IMR-90 (cell line): Measurements from ENCODE around the gene APLF. TPM values are rescaled to one million over a fixed set of nuclear protein-coding genes. Genes with fewer than 3 reads are reported as not detected.

ENCODE experiments used
- ATAC-seq: fragments of 200-7000 bp; cut with Tn5 transposase; 2 replicates; pipeline ENCODE4 v1.9.1; 2020; ENCODE audit warnings: low read depth, mild to moderate bottlenecking, moderate library complexity
- BruUV-seq: library from RNA; stranded (reverse); fragments of 400-500 nt; replicated peaks from 2 replicates; lab custom pipeline; 2021; lab: Mats Ljungman, UMichigan
- CTCF ChIA-PET: fragments of 300-600 bp; formaldehyde crosslinking; extraction: SDS; loops from one replicate; lab custom pipeline; 2021; ENCODE audit warnings: antibody characterized with exemption; lab: Yijun Ruan, JAX
- POLR2A ChIA-PET: fragments of 300-600 bp; sonication (Branson Sonifier 250); formaldehyde crosslinking; loops from one replicate; lab custom pipeline; 2022; ENCODE audit warnings: antibody characterized with exemption; ENCODE audit not compliant: unreplicated experiment; lab: Charles Lee
- DNase-seq: peaks from one replicate; pipeline ENCODE4 v3.0.0; 2013
- H2AFZ ChIP-seq: replicated peaks from 2 replicates; pipeline ENCODE3; 2013; ENCODE audit warnings: low read length, mild to moderate bottlenecking; ENCODE audit not compliant: poor library complexity
- H2AK5ac ChIP-seq: 2 replicates; pipeline ENCODE4 v1.6.1; 2013; ENCODE audit warnings: low read depth, low read length, inconsistent platforms
- H2AK9ac ChIP-seq: replicated peaks from 2 replicates; pipeline ENCODE3; 2013; ENCODE audit warnings: mild to moderate bottlenecking, low read depth, low read length, moderate library complexity; ENCODE audit not compliant: poor library complexity
- H2BK120ac ChIP-seq: 2 replicates; pipeline ENCODE4 v1.6.1; 2013; ENCODE audit warnings: low read depth, low read length, inconsistent platforms
- H2BK15ac ChIP-seq: 3 replicates; pipeline ENCODE4 v1.6.1; 2013; ENCODE audit warnings: low read depth, low read length, inconsistent platforms
- H2BK20ac ChIP-seq: 2 replicates; pipeline ENCODE4 v1.6.1; 2013; ENCODE audit warnings: low read depth, mild to moderate bottlenecking, inconsistent platforms, low read length, moderate library complexity
- H2BK5ac ChIP-seq: 2 replicates; pipeline ENCODE4 v1.6.1; 2013; ENCODE audit warnings: mild to moderate bottlenecking, low read depth, low read length, inconsistent platforms; ENCODE audit not compliant: poor library complexity, severe bottlenecking
- H3K14ac ChIP-seq: replicated peaks from 2 replicates; pipeline ENCODE4 v1.6.1; 2013; ENCODE audit warnings: low read depth, low read length, inconsistent platforms
- H3K18ac ChIP-seq: 2 replicates; pipeline ENCODE4 v1.6.1; 2013; ENCODE audit warnings: low read depth, low read length, control low read depth
- H3K23ac ChIP-seq: 2 replicates; pipeline ENCODE4 v1.6.1; 2013; ENCODE audit warnings: low read depth, low read length, inconsistent platforms
- H3K27ac ChIP-seq: 2 replicates; pipeline ENCODE4 v1.5.1; 2013; ENCODE audit warnings: mild to moderate bottlenecking, control low read depth, low read length; ENCODE audit not compliant: insufficient read depth
- H3K27me3 ChIP-seq: 2 replicates; pipeline ENCODE4 v1.6.1; 2013; ENCODE audit warnings: low read length; ENCODE audit not compliant: control insufficient read depth, insufficient read depth
- H3K36me3 ChIP-seq: 2 replicates; pipeline ENCODE4 v1.6.1; 2013; ENCODE audit warnings: low read length, mixed read lengths; ENCODE audit not compliant: control insufficient read depth, insufficient read depth
- H3K4ac ChIP-seq: 2 replicates; pipeline ENCODE4 v1.6.1; 2013; ENCODE audit warnings: low read depth, low read length, inconsistent platforms
- H3K4me1 ChIP-seq: 2 replicates; pipeline ENCODE4 v1.6.1; 2013; ENCODE audit warnings: low read length, mixed read lengths; ENCODE audit not compliant: control insufficient read depth, insufficient read depth
- H3K4me2 ChIP-seq: 2 replicates; pipeline ENCODE4 v1.6.1; 2013; ENCODE audit warnings: low read depth, mild to moderate bottlenecking, control low read depth, low read length, moderate library complexity
- H3K4me3 ChIP-seq: 2 replicates; pipeline ENCODE4 v1.5.1; 2013; ENCODE audit warnings: low read depth, mild to moderate bottlenecking, control low read depth, low read length, moderate library complexity; ENCODE audit not compliant: insufficient read depth
- H3K56ac ChIP-seq: 2 replicates; pipeline ENCODE4 v1.6.1; 2013; ENCODE audit warnings: low read length, inconsistent platforms; ENCODE audit not compliant: insufficient read depth; ENCODE audit errors: extremely low read depth
- H3K79me1 ChIP-seq, 2 experiments: 2 replicates each; pipeline ENCODE4 v1.6.1; 2013; ENCODE audit warnings: low read length in 2 of 2, inconsistent platforms in 1 of 2, low read depth in 1 of 2
- H3K9ac ChIP-seq: 2 replicates; pipeline ENCODE4 v1.6.1; 2013; ENCODE audit warnings: low read depth, low read length, control low read depth
- H3K9me1 ChIP-seq: 2 replicates; pipeline ENCODE4 v1.6.1; 2013; ENCODE audit warnings: low read length, inconsistent platforms; ENCODE audit not compliant: insufficient read depth
- H3K9me3 ChIP-seq: 2 replicates; pipeline ENCODE4 v1.6.1; 2013; ENCODE audit warnings: low read length; ENCODE audit not compliant: control insufficient read depth, insufficient read depth
- H4K20me1 ChIP-seq: 2 replicates; pipeline ENCODE4 v1.6.1; 2013; ENCODE audit warnings: low read length, inconsistent platforms; ENCODE audit not compliant: insufficient read depth
- H4K5ac ChIP-seq: 2 replicates; pipeline ENCODE4 v1.6.1; 2013; ENCODE audit warnings: mild to moderate bottlenecking, low read depth, low read length, control low read depth
- H4K8ac ChIP-seq, 2 experiments: 2 replicates each; pipeline ENCODE4 v1.6.1; 2013; ENCODE audit warnings: low read depth in 2 of 2, low read length in 2 of 2, control low read depth in 1 of 2, inconsistent platforms in 1 of 2
- H4K91ac ChIP-seq: 2 replicates; pipeline ENCODE4 v1.6.1; 2013; ENCODE audit warnings: low read depth, low read length, inconsistent platforms; ENCODE audit not compliant: insufficient read depth
- BHLHE40 ChIP-seq: fragments of 150-350 bp; IDR thresholded peaks from 2 replicates; pipeline ENCODE4 v1.6.1; 2016; ENCODE audit warnings: mild to moderate bottlenecking, low read depth, low read length
- CEBPB ChIP-seq: IDR thresholded peaks from 2 replicates; pipeline ENCODE4 v1.6.1; 2012; ENCODE audit warnings: low read depth, low read length, improper control_type of control experiment
- CHD1 ChIP-seq: IDR thresholded peaks from 2 replicates; pipeline ENCODE4 v1.6.1; 2012; ENCODE audit warnings: low read depth, low read length, improper control_type of control experiment
- FOS ChIP-seq: fragments of 150-350 bp; IDR thresholded peaks from 2 replicates; pipeline ENCODE4 v1.6.1; 2016; ENCODE audit warnings: low read depth, low read length
- MXI1 ChIP-seq: IDR thresholded peaks from 2 replicates; pipeline ENCODE4 v1.6.1; 2012; ENCODE audit warnings: low read depth, mild to moderate bottlenecking, low read length, moderate library complexity, borderline replicate concordance
- NFE2L2 ChIP-seq: fragments of 150-350 bp; IDR thresholded peaks from 2 replicates; pipeline ENCODE4 v1.6.1; 2016; ENCODE audit warnings: low read depth, mild to moderate bottlenecking, low read length
- POLR2A ChIP-seq: IDR thresholded peaks from 2 replicates; pipeline ENCODE4 v1.6.1; 2012; ENCODE audit warnings: mild to moderate bottlenecking, low read depth, low read length
- RAD21 ChIP-seq: IDR thresholded peaks from 2 replicates; pipeline ENCODE4 v1.6.1; 2012; ENCODE audit warnings: low read length, improper control_type of control experiment
- RCOR1 ChIP-seq: IDR thresholded peaks from 2 replicates; pipeline ENCODE4 v1.6.1; 2012; ENCODE audit warnings: mild to moderate bottlenecking, low read length, improper control_type of control experiment; ENCODE audit not compliant: insufficient replicate concordance
- RFX5 ChIP-seq: IDR thresholded peaks from 2 replicates; pipeline ENCODE4 v1.8.0; 2012; ENCODE audit warnings: low read depth, mild to moderate bottlenecking, low read length, moderate library complexity
- SMC3 ChIP-seq: fragments of 150-350 bp; IDR thresholded peaks from 2 replicates; pipeline ENCODE4 v1.6.1; 2016; ENCODE audit warnings: low read depth, mild to moderate bottlenecking, antibody characterized with exemption, low read length, moderate library complexity
- WGBS, 2 experiments: methylation state at CpG; one replicate each; pipeline versions ENCODE4 v1.1.5 to v1.1.7; 2013; ENCODE audit warnings: missing lambda C conversion rate in 2 of 2; ENCODE audit not compliant: insufficient read length in 1 of 2; ENCODE audit errors: extremely low coverage in 2 of 2; 5-methylcytosine and 5-hydroxymethylcytosine counted together
- dilution Hi-C: fragments of 300-500 bp; cut with HindIII; formaldehyde crosslinking; loops from one replicate; pipeline ENCODE4 v1.14.3; 2018; ENCODE audit warnings: low sequenced_read_pairs; ENCODE audit not compliant: unreplicated experiment
- in situ Hi-C: fragments of 300-500 bp; cut with MboI; formaldehyde crosslinking; loops from 3 replicates; pipeline ENCODE4 v1.14.3; 2019; ENCODE audit warnings: low sequenced_read_pairs, inconsistent platforms, mixed read lengths
- intact Hi-C: fragments of 100-400 bp; cut with micrococcal nuclease; formaldehyde crosslinking; loops from 2 replicates; pipeline ENCODE4 v1.10.0; 2022
- polyA plus RNA-seq, 3 experiments: library from polyadenylated mRNA; depleted of rRNA; stranded (reverse); fragments of >200 nt; gene quantifications; 2 replicates each; pipeline ENCODE4 v1.2.3, GENCODE V29; 2012; ENCODE audit warnings: low replicate concordance in 1 of 3
- total RNA-seq: library from RNA; depleted of rRNA; stranded (reverse); fragments of >200 nt; gene quantifications from 2 replicates; pipeline ENCODE4 v1.2.3, GENCODE V29; 2012
- TF ChIP-seq, protein P1 (sequence below): fragments of 150-350 bp; IDR thresholded peaks from 2 replicates; pipeline ENCODE4 v1.6.1; 2016; ENCODE audit warnings: low read depth, mild to moderate bottlenecking, low read length, moderate library complexity, borderline replicate concordance
- TF ChIP-seq, protein P2 (sequence below): conservative IDR thresholded peaks from 2 replicates; pipeline ENCODE4 v1.5.1; 2012; ENCODE audit warnings: mild to moderate bottlenecking, low read depth, low read length, improper control_type of control experiment
- TF ChIP-seq, protein P3 (sequence below): fragments of 150-350 bp; IDR thresholded peaks from 2 replicates; pipeline ENCODE4 v1.6.1; 2017; ENCODE audit warnings: mild to moderate bottlenecking, antibody characterized with exemption, low read length, low read depth

APLF gene
- total and polyA plus RNA-seq, 2 of the 4 experiments (the other 2 are of a cell fraction) = 1.5 to 2.3 TPM

DNA sequence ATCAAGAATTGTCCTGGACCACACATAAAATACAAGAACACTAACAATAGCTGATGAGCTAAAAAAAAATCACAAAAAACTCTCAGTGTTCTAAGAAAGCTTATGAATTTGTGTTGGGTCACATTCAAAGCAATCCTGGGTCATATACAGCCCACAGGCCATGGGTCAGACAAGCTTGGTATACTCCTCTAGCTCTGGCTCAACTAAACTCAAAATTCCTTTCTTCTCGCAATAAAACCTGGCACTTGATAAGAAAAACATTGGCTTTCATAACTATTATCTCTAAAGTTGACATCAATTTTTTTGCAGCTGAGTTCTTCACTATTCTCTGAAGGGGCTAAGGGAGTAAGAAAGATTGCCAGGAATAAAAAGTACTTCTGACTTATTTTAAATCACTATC, 38.6 kb upstream of the APLF start:
- no peak for TF ChIP-seq NFE2L2
- TF ChIP-seq RFX5 = no peak
- TF ChIP-seq BHLHE40 = no peak
- TF ChIP-seq, protein P1, sequence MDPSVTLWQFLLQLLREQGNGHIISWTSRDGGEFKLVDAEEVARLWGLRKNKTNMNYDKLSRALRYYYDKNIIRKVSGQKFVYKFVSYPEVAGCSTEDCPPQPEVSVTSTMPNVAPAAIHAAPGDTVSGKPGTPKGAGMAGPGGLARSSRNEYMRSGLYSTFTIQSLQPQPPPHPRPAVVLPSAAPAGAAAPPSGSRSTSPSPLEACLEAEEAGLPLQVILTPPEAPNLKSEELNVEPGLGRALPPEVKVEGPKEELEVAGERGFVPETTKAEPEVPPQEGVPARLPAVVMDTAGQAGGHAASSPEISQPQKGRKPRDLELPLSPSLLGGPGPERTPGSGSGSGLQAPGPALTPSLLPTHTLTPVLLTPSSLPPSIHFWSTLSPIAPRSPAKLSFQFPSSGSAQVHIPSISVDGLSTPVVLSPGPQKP = no peak
- TF ChIP-seq POLR2A = no peak
- TF ChIP-seq CHD1 = no peak
- no peak for TF ChIP-seq CEBPB
- TF ChIP-seq MXI1 = no peak
- TF ChIP-seq RCOR1 = no peak
- no peak for TF ChIP-seq RAD21
- TF ChIP-seq, protein P2, sequence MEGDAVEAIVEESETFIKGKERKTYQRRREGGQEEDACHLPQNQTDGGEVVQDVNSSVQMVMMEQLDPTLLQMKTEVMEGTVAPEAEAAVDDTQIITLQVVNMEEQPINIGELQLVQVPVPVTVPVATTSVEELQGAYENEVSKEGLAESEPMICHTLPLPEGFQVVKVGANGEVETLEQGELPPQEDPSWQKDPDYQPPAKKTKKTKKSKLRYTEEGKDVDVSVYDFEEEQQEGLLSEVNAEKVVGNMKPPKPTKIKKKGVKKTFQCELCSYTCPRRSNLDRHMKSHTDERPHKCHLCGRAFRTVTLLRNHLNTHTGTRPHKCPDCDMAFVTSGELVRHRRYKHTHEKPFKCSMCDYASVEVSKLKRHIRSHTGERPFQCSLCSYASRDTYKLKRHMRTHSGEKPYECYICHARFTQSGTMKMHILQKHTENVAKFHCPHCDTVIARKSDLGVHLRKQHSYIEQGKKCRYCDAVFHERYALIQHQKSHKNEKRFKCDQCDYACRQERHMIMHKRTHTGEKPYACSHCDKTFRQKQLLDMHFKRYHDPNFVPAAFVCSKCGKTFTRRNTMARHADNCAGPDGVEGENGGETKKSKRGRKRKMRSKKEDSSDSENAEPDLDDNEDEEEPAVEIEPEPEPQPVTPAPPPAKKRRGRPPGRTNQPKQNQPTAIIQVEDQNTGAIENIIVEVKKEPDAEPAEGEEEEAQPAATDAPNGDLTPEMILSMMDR = no peak
- no peak for TF ChIP-seq SMC3
- TF ChIP-seq FOS = no peak
- TF ChIP-seq, protein P3, sequence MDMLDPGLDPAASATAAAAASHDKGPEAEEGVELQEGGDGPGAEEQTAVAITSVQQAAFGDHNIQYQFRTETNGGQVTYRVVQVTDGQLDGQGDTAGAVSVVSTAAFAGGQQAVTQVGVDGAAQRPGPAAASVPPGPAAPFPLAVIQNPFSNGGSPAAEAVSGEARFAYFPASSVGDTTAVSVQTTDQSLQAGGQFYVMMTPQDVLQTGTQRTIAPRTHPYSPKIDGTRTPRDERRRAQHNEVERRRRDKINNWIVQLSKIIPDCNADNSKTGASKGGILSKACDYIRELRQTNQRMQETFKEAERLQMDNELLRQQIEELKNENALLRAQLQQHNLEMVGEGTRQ = no peak
- Histone ChIP-seq H3K9ac (no peak overlapping the region), H4K20me1 (no peaks in the 10 kb centered on the region), H3K18ac (no peak overlapping the region), H2AK5ac (no peak overlapping the region), H3K36me3 (no peaks in the 10 kb centered on the region), H4K5ac (no peak overlapping the region), H4K91ac (no peak overlapping the region), H3K4ac (no peak overlapping the region), H4K8ac (no peak overlapping the region), H2BK120ac (no peak overlapping the region), H3K23ac (no peak overlapping the region), H2BK15ac (no peak overlapping the region), H3K27me3 (peaks cover 24% of the 10 kb centered on the region), H3K4me2 (no peak overlapping the region), H3K9me1 (no peaks in the 10 kb centered on the region), H3K14ac (no peak overlapping the region), H2BK5ac (no peak overlapping the region), H2BK20ac (no peak overlapping the region), H2AFZ (no peak overlapping the region), H3K4me3 (no peak overlapping the region), H2AK9ac (no peak overlapping the region), H3K9me3 (peaks cover 3% of the 10 kb centered on the region; the same call in 1 of the 2 replicates), H3K27ac (no peak overlapping the region), H3K56ac (no peak overlapping the region), H3K79me1 (no peaks in the 10 kb centered on the region), H3K4me1 (peaks cover 2% of the 10 kb centered on the region; the same call in 1 of the 2 replicates)
- WGBS, 2 experiments = no CpG with 5 or more reads among the region's 1 CpG
- DNase-seq = no peak
- dilution Hi-C loops (no loop called here), in situ Hi-C loops (no loop called here), intact Hi-C loops (no loop called here)
- no peak for ATAC-seq
- CTCF ChIA-PET = interaction anchor here (0.9 kb wide), 1 partner anchor 35 kb away, joined by 3 read pairs; no protein-coding TSS in a partner anchor
- BruUV-seq = no TSS peak
- POLR2A ChIA-PET = no interaction called here
